ENCODE data around the gene TM2D3.
"Not testable (repeated sequence)": the region's sequence is repeated elsewhere in the genome, so short reads cannot be mapped to it uniquely, and the experiment has no call there.

The TM2D3 gene

DNA sequence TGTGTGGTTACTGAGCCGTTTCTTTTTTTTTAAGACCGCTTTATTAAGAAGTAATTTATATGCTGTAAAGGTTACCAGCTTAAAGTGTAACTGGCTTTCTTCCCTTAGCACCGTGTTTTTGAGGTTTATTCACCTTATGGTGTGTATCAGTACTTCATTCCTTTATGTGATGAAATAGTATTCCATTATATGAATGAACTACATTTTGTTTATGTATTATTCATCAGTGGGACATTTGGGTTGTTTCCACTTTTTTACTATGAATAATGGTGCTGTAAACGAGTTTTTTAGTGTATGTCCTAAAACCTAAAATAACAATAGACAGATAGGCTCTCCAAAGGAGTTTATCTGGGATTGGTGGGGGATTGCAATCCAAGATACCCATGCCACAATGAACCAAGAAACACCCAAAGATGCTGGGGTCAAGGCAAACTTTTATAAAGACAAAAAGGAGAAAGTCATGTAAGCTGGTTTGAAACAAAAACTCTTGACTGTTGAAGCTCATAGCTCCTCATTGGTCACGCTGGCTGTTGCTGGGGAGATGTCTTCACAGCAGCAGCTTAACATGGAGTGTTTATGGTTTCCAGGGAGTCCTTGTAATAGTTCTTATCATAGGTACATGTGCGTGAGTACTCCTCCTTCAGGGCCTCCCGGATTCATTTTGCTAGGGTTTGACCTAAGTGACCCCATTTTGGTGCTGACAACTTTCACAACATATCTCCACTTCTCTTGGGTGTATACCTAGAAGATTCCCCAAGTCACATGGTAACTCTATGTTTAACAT lies 16.0 kb downstream of the TM2D3 start:
- no peaks in the 10 kb centered on the region for H3K9me2 ChIP-seq (replicated peaks; ENCODE audit: insufficient read depth, low read length)
- no peak overlapping the region for H3K9ac ChIP-seq (ENCODE audit: low read length)
- no peak overlapping the region for H3K27ac ChIP-seq (ENCODE audit: low read length)
- TF ChIP-seq EZH2phosphoT487 (IDR thresholded peaks at IDR 0.05; ENCODE audit: low read length), result no peak
- TF ChIP-seq EZH2 (optimal IDR thresholded peaks at IDR 0.05; ENCODE audit: low read depth, low read length), result no peak
- TF ChIP-seq, protein P1, sequence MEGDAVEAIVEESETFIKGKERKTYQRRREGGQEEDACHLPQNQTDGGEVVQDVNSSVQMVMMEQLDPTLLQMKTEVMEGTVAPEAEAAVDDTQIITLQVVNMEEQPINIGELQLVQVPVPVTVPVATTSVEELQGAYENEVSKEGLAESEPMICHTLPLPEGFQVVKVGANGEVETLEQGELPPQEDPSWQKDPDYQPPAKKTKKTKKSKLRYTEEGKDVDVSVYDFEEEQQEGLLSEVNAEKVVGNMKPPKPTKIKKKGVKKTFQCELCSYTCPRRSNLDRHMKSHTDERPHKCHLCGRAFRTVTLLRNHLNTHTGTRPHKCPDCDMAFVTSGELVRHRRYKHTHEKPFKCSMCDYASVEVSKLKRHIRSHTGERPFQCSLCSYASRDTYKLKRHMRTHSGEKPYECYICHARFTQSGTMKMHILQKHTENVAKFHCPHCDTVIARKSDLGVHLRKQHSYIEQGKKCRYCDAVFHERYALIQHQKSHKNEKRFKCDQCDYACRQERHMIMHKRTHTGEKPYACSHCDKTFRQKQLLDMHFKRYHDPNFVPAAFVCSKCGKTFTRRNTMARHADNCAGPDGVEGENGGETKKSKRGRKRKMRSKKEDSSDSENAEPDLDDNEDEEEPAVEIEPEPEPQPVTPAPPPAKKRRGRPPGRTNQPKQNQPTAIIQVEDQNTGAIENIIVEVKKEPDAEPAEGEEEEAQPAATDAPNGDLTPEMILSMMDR (IDR thresholded peaks at IDR 0.05; ENCODE audit: low read length), result no peak
- DNase-seq, result no peak
- no peak overlapping the region for H3K4me2 ChIP-seq (ENCODE audit: low read depth, low read length)
- H3K79me2 ChIP-seq (ENCODE audit: low read length), result peaks cover 13% of the 10 kb centered on the region
- no peaks in the 10 kb centered on the region for H4K20me1 ChIP-seq (ENCODE audit: insufficient read depth, low read length)
- H3F3A ChIP-seq (ENCODE audit: insufficient read depth, low read length), result no peaks in the 10 kb centered on the region; the same call in 1 of the 2 replicates
- no peak overlapping the region for H3K4me3 ChIP-seq (ENCODE audit: low read length)
- no peaks in the 10 kb centered on the region for H3K9me3 ChIP-seq (replicated peaks; ENCODE audit: insufficient read depth, low read length)
- no peaks in the 10 kb centered on the region for H3K27me3 ChIP-seq (replicated peaks; ENCODE audit: insufficient read depth, low read length)
- no peak overlapping the region for H2AFZ ChIP-seq (ENCODE audit: low read length)
- 0 out of 2 replicates have a peak, but pooled peaks cover 3% of the 10 kb centered on the region for H3K36me3 ChIP-seq (replicated peaks; ENCODE audit: insufficient read depth, low read length)
- H3K4me1 ChIP-seq (ENCODE audit: low read length), result peaks cover 7% of the 10 kb centered on the region; the same call in 1 of the 2 replicates

- Histone ChIP-seq H3K4me2 (ENCODE audit: low read depth, low read length) (no peak overlapping the region), H3K27me3 (replicated peaks; ENCODE audit: insufficient read depth, low read length) (no peaks in the 10 kb centered on the region), H3K9me2 (replicated peaks; ENCODE audit: insufficient read depth, low read length) (no peaks in the 10 kb centered on the region), H3F3A (ENCODE audit: insufficient read depth, low read length) (no peaks in the 10 kb centered on the region; the same call in 1 of the 2 replicates), H3K27ac (ENCODE audit: low read length) (no peak overlapping the region), H3K36me3 (replicated peaks; ENCODE audit: insufficient read depth, low read length) (0 out of 2 replicates have a peak, but pooled peaks cover 3% of the 10 kb centered on the region), H3K9me3 (replicated peaks; ENCODE audit: insufficient read depth, low read length) (no peaks in the 10 kb centered on the region), H3K9ac (ENCODE audit: low read length) (no peak overlapping the region), H3K79me2 (ENCODE audit: low read length) (no peaks in the 10 kb centered on the region), H3K4me3 (ENCODE audit: low read length) (no peak overlapping the region), H2AFZ (ENCODE audit: low read length) (no peak overlapping the region), H4K20me1 (ENCODE audit: insufficient read depth, low read length) (no peaks in the 10 kb centered on the region), H3K4me1 (ENCODE audit: low read length) (no peaks in the 10 kb centered on the region)
- no peak for DNase-seq
- TF ChIP-seq, protein P1 (IDR thresholded peaks at IDR 0.05; ENCODE audit: low read length), result no peak
- no peak for TF ChIP-seq EZH2phosphoT487 (IDR thresholded peaks at IDR 0.05; ENCODE audit: low read length)
- no peak for TF ChIP-seq EZH2 (optimal IDR thresholded peaks at IDR 0.05; ENCODE audit: low read depth, low read length)
Measured at GRCh38 chr15:101633356-101633755, 18.8 kb downstream of the TM2D3 start.

DNA sequence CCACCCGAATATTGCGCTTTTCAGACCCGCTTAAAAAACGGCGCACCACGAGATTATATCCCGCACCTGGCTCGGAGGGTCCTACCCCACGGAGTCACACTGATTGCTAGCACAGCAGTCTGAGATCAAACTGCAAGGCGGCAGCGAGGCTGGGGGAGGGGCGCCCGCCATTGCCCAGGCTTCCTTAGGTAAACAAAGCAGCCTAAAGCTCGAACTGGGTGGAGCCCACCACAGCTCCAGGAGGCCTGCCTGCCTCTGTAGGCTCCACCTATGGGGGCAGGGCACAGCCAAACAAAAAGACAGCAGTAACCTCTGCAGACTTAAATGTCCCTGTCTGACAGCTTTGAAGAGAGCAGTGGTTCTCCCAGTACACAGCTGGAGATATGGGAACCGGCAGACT lies 25.5 kb downstream of the TM2D3 start:
- H3K9me3 ChIP-seq (replicated peaks; ENCODE audit: insufficient read depth, low read length); DNase-seq; H3K4me2 ChIP-seq (ENCODE audit: low read depth, low read length); H3K27me3 ChIP-seq (replicated peaks; ENCODE audit: insufficient read depth, low read length); H3K4me3 ChIP-seq (ENCODE audit: low read length); H3K9ac ChIP-seq (ENCODE audit: low read length); H3K36me3 ChIP-seq (replicated peaks; ENCODE audit: insufficient read depth, low read length); H3F3A ChIP-seq (ENCODE audit: insufficient read depth, low read length); H4K20me1 ChIP-seq (ENCODE audit: insufficient read depth, low read length); H3K27ac ChIP-seq (ENCODE audit: low read length); H3K9me2 ChIP-seq (replicated peaks; ENCODE audit: insufficient read depth, low read length); H3K79me2 ChIP-seq (ENCODE audit: low read length); H2AFZ ChIP-seq (ENCODE audit: low read length): not testable (repeated sequence)
- peaks cover 23% of the 10 kb centered on the region for H3K4me1 ChIP-seq (ENCODE audit: low read length)

DNA sequence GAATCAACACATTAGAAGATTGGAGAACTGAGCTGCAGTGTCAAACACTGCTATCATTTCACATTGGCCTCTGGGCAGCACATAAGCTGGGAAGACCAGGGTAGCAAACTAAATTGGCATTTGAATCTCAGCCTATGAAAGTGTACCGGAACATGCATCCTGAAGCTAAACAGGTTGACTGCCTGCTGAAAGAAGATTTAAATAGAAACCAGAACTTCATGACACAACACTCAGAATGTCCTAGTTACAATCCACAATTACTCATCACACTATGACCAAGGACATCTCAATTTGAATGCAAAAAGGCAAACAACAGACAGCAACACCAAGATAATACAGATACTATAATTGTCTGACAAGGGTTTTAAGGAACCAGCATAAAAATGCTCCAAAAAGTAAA lies 26.2 kb downstream of the TM2D3 start:
- TF ChIP-seq, protein P1 (IDR thresholded peaks at IDR 0.05; ENCODE audit: low read length), result no peak
- TF ChIP-seq EZH2phosphoT487 (IDR thresholded peaks at IDR 0.05; ENCODE audit: low read length), result no peak
- no peak for TF ChIP-seq EZH2 (optimal IDR thresholded peaks at IDR 0.05; ENCODE audit: low read depth, low read length)
- no peak for DNase-seq
- no peaks in the 10 kb centered on the region for H3K36me3 ChIP-seq (replicated peaks; ENCODE audit: insufficient read depth, low read length)
- H3K27ac ChIP-seq (ENCODE audit: low read length), result peak overlapping the region; percentile 24; the same call in 1 of the 2 replicates
- H3K9me3 ChIP-seq (replicated peaks; ENCODE audit: insufficient read depth, low read length), result no peaks in the 10 kb centered on the region
- no peaks in the 10 kb centered on the region for H3K9me2 ChIP-seq (replicated peaks; ENCODE audit: insufficient read depth, low read length)
- peaks cover 30% of the 10 kb centered on the region for H3K4me1 ChIP-seq (ENCODE audit: low read length)
- H3K9ac ChIP-seq (ENCODE audit: low read length), result no peak overlapping the region
- H3K27me3 ChIP-seq (replicated peaks; ENCODE audit: insufficient read depth, low read length), result no peaks in the 10 kb centered on the region
- no peak overlapping the region for H2AFZ ChIP-seq (ENCODE audit: low read length)
- H3F3A ChIP-seq (ENCODE audit: insufficient read depth, low read length), result peaks cover 2% of the 10 kb centered on the region; the same call in 1 of the 2 replicates
- H3K4me2 ChIP-seq (ENCODE audit: low read depth, low read length), result peak overlapping the region; percentile 5; the same call in 1 of the 2 replicates
- H3K4me3 ChIP-seq (ENCODE audit: low read length), result no peak overlapping the region
- H3K79me2 ChIP-seq (ENCODE audit: low read length), result peaks cover 6% of the 10 kb centered on the region; the same call in 1 of the 2 replicates
- H4K20me1 ChIP-seq (ENCODE audit: insufficient read depth, low read length), result no peaks in the 10 kb centered on the region
